Activated T-helper 2 cell treated with anti-CD3 and anti-CD28 coated beads, Interferon-gamma antibody, Interleukin-2, Interleukin-4, amounts not matched to agents 10 μg/mL and 5 μg/mL and 100 μg/mL, durations not matched to agents 14 hours and 24 hours and 36 hours (primary cell): ENCODE measurements around the gene EBF4. TPM values are rescaled to one million over a fixed set of nuclear protein-coding genes. Genes with fewer than 3 reads are reported as not detected.

Experiments
- DNase-seq: peaks from one replicate; pipeline ENCODE4 v3.0.0; 2021; ENCODE audit warnings: low spot score
- H3K27ac Mint-ChIP-seq: one replicate; pipeline ENCODE4 v1.8.0; 2021; ENCODE audit warnings: mixed read lengths
- H3K27me3 Mint-ChIP-seq: one replicate; pipeline ENCODE4 v1.8.0; 2021; ENCODE audit warnings: low read depth, mixed read lengths
- H3K36me3 Mint-ChIP-seq: one replicate; pipeline ENCODE4 v1.8.0; 2021; ENCODE audit warnings: low read depth, mixed read lengths
- H3K4me1 Mint-ChIP-seq: one replicate; pipeline ENCODE4 v1.8.0; 2021; ENCODE audit warnings: low read depth, mixed read lengths
- H3K4me3 Mint-ChIP-seq: one replicate; pipeline ENCODE4 v1.8.0; 2021; ENCODE audit warnings: low read depth, mild to moderate bottlenecking, moderate library complexity, mixed read lengths
- H3K9me3 Mint-ChIP-seq: one replicate; pipeline ENCODE4 v1.8.0; 2021; ENCODE audit warnings: mixed read lengths
- intact Hi-C: fragments of 100-400 bp; cut with micrococcal nuclease; formaldehyde crosslinking; loops from one replicate; pipeline ENCODE4 v1.15.1; 2023
- total RNA-seq: library from RNA; stranded (reverse); gene quantifications from 2 replicates; pipeline ENCODE4 v1.2.3, GENCODE V29; 2022

Gene EBF4
- total RNA-seq, 1 donor from 2014 or later: 6.0 TPM

DNA sequence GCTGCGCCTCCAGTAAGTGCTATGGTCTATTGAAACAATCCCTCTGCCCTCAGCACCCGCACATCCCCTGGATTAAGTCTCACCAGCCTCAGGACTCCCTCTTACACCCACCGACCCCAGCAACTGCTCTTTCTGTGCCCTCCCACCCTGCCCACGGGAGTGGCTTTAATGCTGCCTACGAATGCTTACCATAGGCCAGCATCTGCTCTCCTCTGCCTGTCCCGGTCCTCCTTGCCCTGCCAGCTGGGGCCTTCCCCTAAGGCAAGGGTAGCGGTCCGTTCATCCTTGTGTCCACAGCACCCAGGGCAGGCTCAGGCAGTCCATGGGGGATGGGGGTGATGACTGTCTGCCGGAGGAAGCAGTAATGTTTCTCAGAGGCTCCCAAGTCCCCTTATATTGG lies 4.1 kb downstream of the EBF4 start:
- intact Hi-C loops: no loop called here
- Mint-ChIP-seq H3K4me3 (no peak overlapping the region), H3K36me3 (peaks cover 5% of the 10 kb centered on the region), H3K27me3 (peaks cover 37% of the 10 kb centered on the region), H3K4me1 (peaks cover 7% of the 10 kb centered on the region), H3K9me3 (no peaks in the 10 kb centered on the region), H3K27ac (no peak overlapping the region)
- DNase-seq: no peak

DNA sequence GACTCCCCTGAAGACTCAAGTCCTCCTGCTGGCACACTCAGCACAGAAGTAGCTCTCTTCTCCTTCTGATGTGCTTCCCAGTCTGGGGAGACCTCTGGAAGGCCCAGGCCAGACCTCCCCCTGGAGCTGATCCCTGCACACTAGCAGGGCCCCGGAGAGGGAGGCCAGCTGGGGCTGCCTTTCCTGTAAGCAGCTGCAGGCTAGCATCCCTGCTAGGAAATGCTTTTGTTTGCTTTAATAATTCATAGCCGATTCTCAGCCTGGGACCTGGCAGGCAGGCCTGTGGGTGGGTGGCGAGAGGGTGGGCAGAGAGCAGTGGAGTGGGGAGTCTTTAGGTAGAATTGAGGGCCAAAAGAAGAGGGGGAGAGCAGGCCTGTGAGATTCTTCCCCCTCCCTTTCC lies 5.2 kb downstream of the EBF4 start:
- intact Hi-C loops: no loop called here
- Mint-ChIP-seq H3K36me3 (no peaks in the 10 kb centered on the region), H3K27ac (no peak overlapping the region), H3K4me3 (no peak overlapping the region), H3K4me1 (peaks cover 1% of the 10 kb centered on the region), H3K9me3 (no peaks in the 10 kb centered on the region), H3K27me3 (peaks cover 31% of the 10 kb centered on the region)
- DNase-seq: no peak

DNA sequence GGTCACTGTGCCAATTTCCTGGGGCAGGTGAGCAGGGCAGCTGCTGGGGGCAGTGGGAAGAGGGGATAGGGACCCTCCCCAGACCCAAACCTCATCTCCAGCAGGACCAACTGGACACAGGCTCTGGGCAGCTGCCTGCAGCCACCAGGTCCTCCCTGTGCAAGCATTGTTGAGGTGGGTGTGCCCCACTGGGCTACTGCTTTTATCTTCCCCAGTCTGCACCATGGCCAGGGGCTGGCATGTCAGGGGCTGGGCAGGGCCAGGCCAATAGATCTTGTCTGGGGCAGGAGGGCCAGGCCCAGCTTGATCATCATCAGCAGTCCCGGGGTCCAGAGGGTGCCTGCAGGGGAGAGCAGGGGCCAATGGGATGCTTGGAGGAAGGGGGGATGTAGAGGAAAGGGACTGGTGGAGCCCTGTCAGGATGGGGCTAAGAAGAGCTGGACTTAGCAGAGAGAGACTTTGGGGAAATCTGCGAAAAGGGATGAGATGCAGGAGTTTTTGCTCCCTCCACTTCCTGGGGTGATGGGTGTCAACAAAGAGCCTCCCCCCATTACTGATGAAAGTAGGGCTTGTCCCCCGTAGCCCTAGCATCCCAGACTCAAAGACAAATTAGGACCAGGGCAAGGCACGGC lies 5.7 kb downstream of the EBF4 start:
- Mint-ChIP-seq H3K4me3 (no peak overlapping the region), H3K27ac (no peak overlapping the region), H3K36me3 (no peaks in the 10 kb centered on the region), H3K27me3 (peaks cover 31% of the 10 kb centered on the region), H3K4me1 (peaks cover 1% of the 10 kb centered on the region), H3K9me3 (no peaks in the 10 kb centered on the region)
- peak; percentile 6 for DNase-seq
- intact Hi-C loops: no loop called here

DNA sequence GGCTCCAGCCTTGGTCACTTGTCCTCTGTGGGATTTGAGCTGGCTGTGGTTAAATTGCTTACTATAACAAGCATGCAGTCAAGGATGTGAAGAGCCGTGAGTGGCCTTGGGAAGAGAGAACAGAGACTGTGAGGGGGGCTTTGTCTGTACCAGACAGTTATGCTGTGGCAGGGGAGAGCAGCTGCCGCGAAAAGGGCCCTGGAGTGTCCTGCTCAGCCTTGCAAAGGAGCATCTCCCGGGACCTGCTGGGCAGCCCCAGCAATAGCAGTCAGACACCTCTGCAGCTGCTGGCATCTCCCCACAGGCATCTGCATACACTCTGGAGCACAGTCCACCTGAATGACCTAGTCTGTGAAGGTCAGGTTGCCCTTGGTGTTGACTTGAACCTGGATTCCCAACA lies 6.3 kb downstream of the EBF4 start:
- Mint-ChIP-seq H3K4me3 (no peak overlapping the region), H3K9me3 (no peaks in the 10 kb centered on the region), H3K27ac (no peak overlapping the region), H3K27me3 (peaks cover 30% of the 10 kb centered on the region), H3K4me1 (peaks cover 1% of the 10 kb centered on the region), H3K36me3 (no peaks in the 10 kb centered on the region)
- intact Hi-C loops: no loop called here
- DNase-seq: peak; percentile 6

DNA sequence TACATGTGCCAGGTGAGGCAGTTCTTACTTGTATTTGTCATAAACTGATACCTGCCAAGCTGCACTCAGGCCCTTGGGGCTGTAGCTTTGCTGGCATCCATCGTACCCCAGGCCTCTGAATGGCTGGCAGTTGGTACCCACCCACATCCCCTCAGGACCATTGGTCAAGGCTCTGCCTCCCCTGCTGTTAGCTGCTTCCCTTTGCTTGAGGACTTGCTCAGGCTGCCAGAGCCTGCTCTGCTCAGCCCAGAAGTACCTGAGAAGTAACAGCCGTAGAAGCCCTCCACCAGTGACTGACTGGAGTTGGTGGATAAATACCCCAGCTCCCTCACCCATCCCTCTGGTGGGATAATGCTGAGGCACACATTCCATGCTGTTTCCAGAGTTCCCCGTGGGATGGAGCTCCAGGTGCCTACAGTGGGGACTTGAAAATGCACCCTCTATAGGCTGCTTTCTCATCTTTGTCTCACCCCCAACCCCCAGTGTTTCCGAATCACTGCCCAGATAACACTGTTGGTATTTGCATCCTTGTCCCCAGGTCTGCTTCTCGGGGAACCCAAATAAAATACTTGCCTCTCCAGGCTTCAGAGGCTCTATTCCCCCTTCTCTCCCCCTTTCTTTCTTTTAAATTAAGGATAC lies 7.3 kb downstream of the EBF4 start:
- no peak for DNase-seq
- intact Hi-C loops: no loop called here
- H3K36me3 Mint-ChIP-seq: no peaks in the 10 kb centered on the region
- H3K27ac Mint-ChIP-seq: no peak overlapping the region
- H3K4me1 Mint-ChIP-seq: peaks cover 1% of the 10 kb centered on the region
- no peak overlapping the region for H3K4me3 Mint-ChIP-seq
- H3K27me3 Mint-ChIP-seq: peaks cover 22% of the 10 kb centered on the region
- no peaks in the 10 kb centered on the region for H3K9me3 Mint-ChIP-seq

DNA sequence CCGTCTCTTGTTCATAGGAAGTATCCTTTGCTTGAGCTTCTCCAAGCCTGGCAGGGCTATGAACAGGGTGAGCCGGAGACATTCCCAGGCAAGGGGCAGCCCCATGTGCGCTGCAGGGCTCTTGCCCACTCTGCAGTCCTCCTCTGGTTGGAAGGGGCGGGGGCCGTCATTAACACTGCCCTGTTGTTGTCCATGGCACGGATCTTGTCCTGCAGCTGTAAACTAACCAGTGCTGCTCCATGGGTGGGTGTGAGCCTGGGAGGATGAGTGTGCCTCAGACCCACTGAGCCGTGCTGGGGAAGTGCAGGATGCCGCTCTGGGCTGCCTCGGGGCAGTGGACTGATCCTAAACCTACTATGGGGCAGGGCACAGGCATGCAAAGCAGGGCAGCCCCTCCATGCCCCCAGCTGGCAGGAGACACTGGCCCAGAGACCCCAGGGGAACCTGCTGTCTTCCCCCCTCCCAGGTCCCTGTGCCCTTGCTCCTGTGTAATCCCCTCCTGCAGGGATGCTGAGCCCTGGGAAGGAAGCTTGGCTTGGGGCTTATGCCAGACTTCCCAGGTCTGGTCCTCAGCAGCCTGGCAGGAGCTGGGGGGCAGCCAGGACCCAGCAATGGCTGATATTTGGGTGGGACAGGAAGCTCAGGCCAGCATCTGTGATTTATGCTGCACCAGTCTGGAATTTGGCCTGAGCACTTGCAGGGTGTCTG lies 8.5 kb downstream of the EBF4 start:
- Mint-ChIP-seq H3K9me3 (no peaks in the 10 kb centered on the region), H3K4me1 (no peaks in the 10 kb centered on the region), H3K27ac (no peak overlapping the region), H3K27me3 (peaks cover 13% of the 10 kb centered on the region), H3K36me3 (no peaks in the 10 kb centered on the region), H3K4me3 (no peak overlapping the region)
- intact Hi-C loops: no loop called here
- DNase-seq: no peak

DNA sequence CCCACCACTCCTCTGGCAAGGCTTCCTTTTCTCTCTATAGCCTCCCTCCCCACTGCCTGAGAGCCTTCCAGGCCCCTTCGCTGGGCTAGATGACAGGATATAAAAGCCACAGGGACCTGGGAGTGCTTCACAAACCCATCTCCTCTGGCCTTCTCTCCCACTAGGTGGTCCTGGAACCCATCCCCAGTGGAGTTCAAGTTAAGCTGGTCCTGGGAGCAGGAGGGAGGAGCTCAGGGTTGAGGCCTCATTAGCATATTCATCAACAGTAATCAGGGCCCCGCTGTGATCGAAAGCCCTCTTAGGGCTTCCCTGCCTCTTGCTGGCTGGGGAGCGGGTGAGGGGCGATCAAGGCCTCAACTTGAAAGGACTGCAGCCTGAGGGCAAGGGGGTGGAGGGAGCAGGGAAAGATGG lies 9.1 kb downstream of the EBF4 start:
- no peak overlapping the region for H3K4me3 Mint-ChIP-seq
- intact Hi-C loops: no loop called here

DNA sequence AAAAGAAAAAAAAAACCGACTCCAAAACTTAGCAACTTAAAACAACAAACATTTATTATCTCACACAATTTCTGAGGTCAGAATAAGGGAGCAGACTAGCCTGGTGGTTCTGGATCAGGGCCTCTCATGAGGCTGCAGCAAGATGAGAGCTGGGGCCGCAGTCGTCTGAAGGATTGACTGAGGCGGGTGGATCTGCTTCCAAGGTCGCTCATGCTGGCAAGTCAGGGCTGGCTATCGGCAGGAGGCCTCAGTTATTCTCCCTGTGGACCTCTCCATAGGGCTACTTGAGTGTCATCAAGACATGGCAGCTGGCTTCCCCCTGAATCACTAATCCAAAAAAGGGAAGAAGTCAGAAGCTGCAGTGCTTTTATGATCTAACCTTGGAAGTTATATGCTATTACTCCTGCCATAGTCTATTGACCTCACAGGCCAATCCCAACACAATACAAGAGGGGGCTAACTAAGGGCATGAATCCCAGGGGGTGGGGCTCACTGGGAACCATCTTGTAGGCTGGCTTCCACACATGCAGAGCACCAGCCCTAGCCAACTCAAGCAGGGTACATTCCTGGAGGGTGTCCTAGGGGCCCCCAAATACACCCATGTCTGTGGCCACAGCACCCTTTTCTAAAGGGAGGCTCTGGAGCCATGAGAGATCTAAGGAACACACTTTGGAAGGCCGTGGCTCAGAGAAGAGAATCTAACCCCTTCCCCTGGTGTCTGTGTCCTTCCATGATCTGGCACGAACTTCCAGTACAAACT lies 11.3 kb downstream of the EBF4 start:
- no peak overlapping the region for H3K27ac Mint-ChIP-seq
- H3K27me3 Mint-ChIP-seq: peaks cover 5% of the 10 kb centered on the region
- no peak for DNase-seq
- peaks cover 5% of the 10 kb centered on the region for H3K4me1 Mint-ChIP-seq
- no peaks in the 10 kb centered on the region for H3K36me3 Mint-ChIP-seq
- H3K9me3 Mint-ChIP-seq: no peaks in the 10 kb centered on the region
- no peak overlapping the region for H3K4me3 Mint-ChIP-seq
- intact Hi-C loops: no loop called here

More for the DNA sequence above, 9.1 kb downstream of the EBF4 start:
- no peak overlapping the region for H3K27ac Mint-ChIP-seq
- DNase-seq: peak; percentile 6
- peaks cover under 1% of the 10 kb centered on the region for H3K4me1 Mint-ChIP-seq
- H3K9me3 Mint-ChIP-seq: no peaks in the 10 kb centered on the region
- no peaks in the 10 kb centered on the region for H3K36me3 Mint-ChIP-seq
- H3K27me3 Mint-ChIP-seq: peaks cover 9% of the 10 kb centered on the region

DNA sequence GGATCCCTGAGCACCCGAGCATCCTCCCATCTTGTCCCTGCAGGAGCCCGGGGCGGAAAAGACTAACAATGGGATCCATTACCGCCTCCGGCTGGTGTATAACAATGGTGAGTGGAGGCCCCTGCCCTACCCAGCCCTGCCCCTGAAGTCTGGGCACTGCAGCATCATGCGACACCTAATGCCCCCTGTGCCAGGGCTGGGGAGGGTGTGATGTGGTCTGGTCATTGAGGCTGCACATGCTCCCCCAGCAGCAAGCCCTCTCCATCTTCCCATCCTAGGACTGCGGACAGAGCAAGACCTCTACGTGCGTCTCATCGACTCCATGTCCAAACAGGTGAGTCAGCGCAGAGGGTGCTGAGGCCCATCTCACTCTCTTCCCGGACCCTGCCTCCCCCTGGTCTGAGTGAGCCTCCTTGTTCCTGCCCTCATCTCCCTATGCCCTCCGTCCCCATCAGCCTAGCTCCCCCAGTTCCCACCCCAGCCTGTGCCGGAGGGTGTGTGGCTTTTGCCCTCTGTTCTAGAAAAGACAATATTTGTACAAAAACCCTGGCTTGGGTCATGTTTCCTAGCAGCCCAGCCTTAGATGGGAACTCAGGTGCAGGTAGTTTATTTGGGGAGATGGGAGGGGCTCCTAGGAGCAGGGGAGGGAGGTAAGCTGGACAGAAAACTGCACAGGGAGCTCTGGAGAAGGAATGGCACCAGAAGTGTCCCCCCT lies 13.5 kb downstream of the EBF4 start:
- Mint-ChIP-seq H3K27ac (no peak overlapping the region), H3K27me3 (no peaks in the 10 kb centered on the region), H3K4me3 (no peak overlapping the region), H3K4me1 (peaks cover 5% of the 10 kb centered on the region), H3K9me3 (no peaks in the 10 kb centered on the region), H3K36me3 (no peaks in the 10 kb centered on the region)
- intact Hi-C loops: no loop called here
- DNase-seq: no peak

DNA sequence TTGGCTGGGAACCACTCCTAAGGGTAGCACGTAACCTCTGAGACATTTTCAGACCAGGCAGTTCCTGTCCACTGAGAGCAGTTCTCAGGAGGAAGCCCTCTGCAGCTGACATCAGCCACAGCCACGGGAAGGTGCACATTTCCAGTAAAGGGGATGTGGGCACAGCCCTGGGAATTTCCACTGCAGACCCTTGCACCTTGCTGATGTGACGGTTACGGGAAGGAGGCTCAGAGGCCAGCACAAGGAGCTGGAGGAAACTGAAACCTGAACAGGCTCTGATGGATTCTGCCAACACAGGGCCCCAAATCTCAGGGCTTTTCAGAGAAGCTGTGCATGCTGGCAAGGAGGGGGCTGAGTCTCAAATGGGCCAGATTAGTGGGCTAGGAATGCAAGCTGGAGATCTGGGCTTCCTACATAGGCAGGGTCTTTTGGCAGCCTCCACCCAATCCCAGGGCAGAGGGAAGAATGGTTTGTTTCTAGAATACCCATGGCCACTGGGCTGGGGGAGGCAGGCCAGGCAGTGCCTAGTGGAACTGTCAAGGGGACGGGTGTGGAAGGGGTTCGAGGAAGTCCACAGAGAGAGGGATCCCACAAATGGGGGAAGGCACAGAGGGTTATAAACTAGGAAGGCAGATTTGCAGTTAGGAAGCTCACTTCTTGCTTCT lies 14.2 kb downstream of the EBF4 start:
- intact Hi-C loops: no loop called here

DNA sequence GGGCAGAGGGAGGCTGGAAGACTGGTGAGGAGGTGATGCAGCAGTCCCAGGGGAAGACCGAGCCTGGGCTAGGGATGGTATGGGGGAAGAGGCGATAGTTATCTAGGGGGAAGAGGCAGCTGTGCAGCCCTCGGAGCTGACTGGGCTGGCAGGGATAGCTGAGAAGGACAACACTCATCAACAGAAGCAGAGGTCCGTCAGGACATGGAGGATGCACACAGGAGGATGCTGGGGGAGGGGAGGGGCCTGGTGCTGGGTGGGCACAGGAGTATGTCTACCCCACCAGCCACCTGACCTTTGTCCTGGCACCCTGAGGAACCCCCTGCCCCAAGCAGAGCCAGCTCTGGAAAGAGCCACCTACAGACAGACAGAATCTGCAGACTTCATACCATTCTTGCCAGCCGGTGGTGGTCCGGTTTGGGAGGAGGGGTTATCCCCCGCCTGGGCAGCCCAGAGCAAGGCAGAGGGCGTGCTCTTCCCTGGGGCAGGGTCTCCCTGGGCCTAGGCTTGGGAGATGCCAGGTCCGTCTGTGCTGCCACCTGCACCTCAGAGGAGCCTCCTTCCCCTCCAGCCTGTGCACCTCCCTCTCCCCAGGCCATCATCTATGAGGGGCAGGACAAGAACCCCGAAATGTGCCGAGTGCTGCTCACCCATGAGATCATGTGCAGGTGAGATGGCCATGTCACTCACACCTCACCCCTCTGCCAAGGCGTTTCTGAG lies 14.9 kb downstream of the EBF4 start:
- Mint-ChIP-seq H3K9me3 (no peaks in the 10 kb centered on the region), H3K27me3 (no peaks in the 10 kb centered on the region), H3K36me3 (no peaks in the 10 kb centered on the region), H3K27ac (no peak overlapping the region), H3K4me3 (no peak overlapping the region), H3K4me1 (peaks cover 5% of the 10 kb centered on the region)
- no peak for DNase-seq
- intact Hi-C loops: no loop called here

More for the DNA sequence above, 14.2 kb downstream of the EBF4 start:
- H3K4me3 Mint-ChIP-seq: no peak overlapping the region
- H3K4me1 Mint-ChIP-seq: peaks cover 5% of the 10 kb centered on the region
- H3K9me3 Mint-ChIP-seq: no peaks in the 10 kb centered on the region
- DNase-seq: no peak
- no peak overlapping the region for H3K27ac Mint-ChIP-seq
- no peaks in the 10 kb centered on the region for H3K27me3 Mint-ChIP-seq
- no peaks in the 10 kb centered on the region for H3K36me3 Mint-ChIP-seq
